ENCODE measurements around the gene FHIT.

GRCh38 chr3:59957150-59957549 is 1294.1 kb downstream of the FHIT start:
- TF ChIP-seq POLR2A (IDR thresholded peaks at IDR 0.05) (no peak), CTCF (IDR thresholded peaks at IDR 0.05) (no peak)

All from Peyer's patch (tissue), 4 donors.